TTC549 (cell line): ENCODE results near the gene GRB10.

Experiments used
- FAIRE-seq: peaks from 2 replicates; lab custom pipeline; 2012; peaks lifted over from hg19 to GRCh38; lab: Jason Lieb, UNC

The GRB10 gene

GRCh38 chr7:50782375-50783208 is at the start of gene GRB10:
Gene GRB10, minus strand, starts transcription at chr7:50782896. Its CDS starts 50,574 bp downstream, at chr7:50732322.
- no peak for FAIRE-seq

DNA sequence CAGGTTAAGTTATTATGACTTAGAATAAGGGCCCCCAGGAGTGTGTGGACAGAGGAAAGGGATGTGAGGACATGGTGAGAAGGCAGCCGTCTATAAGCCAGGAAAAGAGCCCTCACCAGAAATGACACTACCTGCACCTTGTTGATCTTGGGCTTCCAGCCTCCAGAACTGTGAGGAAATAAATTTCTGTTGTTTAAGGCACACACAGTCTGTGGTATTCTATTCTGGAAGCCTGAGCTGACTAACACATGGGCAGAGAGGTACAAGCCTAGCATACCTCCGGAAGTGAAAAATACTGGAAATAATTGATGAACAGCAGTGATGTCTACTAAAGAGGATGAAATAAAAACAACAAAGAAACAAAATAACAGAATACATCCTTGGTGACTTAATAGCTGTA is 46.1 kb upstream of the GRB10 start:
- no peak for FAIRE-seq

DNA sequence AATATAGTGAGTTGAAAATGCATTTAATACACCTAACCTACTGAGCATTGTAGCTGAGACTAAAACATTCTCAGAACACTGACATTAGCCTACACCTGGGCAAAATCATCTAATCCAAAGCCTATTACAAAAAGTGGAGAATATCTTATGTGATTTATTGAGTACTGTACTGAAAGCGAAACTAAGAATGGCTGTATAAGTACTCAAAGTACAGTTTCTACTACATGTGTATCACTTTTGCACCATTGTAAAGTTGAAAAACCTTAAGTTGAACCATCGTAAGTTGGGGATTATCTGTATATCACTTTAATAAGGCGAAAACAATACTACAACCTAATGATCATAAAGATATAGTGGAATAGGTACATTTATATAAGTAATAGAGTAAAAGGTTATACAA is 45.4 kb upstream of the GRB10 start:
- FAIRE-seq: no peak

- FAIRE-seq: no peak
Observed at GRCh38 chr7:50827281-50827680, 44.6 kb upstream of the GRB10 start.

DNA sequence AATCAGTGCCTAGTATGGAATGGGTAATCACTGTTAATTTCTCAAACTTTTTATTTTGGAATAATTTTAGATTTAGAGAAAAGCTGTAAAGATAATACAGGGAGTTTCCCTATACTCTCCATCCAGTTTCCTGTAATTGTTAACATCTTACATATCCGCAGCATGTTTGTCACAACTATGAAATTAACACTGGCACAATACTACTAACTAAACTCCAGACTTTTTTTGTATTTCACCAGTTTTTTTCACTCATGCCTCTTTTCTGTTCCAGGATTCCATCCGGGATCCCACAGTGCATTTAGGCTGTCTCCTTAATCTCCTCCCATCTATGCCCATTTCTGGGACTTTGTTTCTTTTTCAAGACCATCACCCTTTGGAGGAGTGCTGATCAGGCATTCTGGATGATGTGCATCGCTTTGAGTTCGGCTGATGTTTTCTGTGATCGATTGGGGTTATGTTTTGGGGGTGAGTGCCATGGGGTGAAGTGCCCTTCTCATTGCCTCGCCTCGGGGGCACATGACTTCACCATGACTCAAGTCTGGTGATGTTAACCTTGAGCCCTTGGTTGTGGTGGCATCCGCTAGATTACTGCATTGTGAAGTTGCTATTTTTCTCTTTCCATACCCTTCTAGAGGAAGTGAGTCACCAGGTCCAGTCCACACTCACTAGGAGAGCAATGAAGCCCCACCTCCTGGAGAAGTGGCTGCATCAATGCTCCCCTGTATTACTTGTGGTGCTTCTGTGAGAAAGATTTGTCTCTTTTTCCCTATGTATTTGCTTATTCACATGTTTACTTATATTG is 43.9 kb upstream of the GRB10 start:
- no peak for FAIRE-seq

DNA sequence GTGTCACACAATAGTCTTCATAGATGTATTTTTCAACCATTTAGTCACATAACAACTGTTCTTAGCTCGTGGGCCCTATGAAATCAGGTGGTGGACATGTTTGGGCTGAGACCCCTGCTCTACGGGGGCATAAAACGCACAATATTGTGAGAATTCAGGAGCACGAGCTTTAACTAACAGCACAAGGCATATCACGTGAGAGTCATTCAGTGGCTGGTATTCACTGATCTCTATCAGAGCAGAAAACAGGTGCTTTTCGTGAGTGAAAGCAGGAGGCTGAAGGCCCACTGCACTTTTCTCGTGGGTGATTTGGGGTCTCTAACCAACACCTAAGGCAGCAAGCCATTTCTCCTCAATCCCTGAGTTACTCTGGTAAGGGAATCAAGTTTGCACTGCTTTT is 42.8 kb upstream of the GRB10 start:
- FAIRE-seq: no peak

DNA sequence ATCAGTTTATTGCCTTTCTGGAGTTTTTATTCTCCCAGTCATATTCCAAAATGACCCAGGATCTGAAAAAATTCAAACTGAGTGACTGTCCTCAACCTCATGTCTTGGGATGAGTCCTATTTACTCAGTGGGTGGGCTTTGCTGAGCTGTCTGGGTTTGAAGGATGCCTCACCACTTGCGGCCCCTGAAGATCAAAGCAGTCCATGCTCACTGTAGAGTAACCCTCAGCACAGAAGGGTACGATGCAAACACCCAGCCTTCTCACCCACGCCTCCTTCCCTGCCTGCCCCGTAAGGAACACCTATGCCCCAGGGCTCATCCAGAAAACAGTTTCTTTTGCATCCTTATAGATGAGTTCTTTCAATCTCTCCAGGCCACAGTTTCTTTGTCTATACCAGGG is 42.2 kb upstream of the GRB10 start:
- no peak for FAIRE-seq

DNA sequence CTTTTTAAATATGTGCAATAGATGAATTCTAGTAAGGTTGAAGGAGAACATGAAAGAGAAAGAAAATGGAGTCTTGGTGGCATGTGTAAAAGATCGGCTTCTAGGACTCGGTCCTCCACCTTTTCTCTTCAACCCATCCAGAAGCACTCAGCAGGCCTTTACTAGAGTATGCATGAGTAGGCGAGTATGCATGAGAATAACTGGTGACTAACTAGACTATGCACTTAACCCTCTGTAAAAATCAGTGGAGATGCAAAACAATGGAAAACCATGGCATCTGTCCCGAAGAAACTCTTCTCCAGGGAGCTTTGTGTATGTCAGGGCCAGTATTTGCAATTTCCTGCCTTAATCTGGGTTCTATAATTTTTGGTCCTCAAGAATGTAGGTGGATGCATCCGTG is 40.0 kb upstream of the GRB10 start:
- no peak for FAIRE-seq

- FAIRE-seq: no peak
Observed at GRCh38 chr7:50822110-50822509, 39.4 kb upstream of the GRB10 start.

GRCh38 chr7:50821457-50822008 is 38.8 kb upstream of the GRB10 start:
- FAIRE-seq: no peak

- no peak for FAIRE-seq
Observed at GRCh38 chr7:50818324-50818723, 35.6 kb upstream of the GRB10 start.

DNA sequence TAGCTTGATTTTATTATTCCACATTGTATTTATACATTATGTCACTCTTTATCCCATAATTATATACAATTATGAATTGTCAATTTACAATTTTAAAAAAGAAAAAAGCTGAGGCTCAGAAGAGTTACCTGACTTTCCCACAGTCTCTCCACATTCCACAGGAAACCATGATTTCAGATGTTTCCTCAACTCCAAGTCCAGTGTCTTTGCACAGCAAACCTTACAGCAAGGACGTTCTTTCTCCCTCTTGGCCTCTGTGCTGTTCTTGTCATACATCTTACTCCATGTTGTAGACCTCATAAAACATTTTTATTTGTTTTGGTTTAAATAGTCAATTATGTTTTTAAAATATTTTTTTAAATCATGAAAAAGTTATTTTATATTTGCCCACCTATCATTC is 34.9 kb upstream of the GRB10 start:
- FAIRE-seq: no peak

DNA sequence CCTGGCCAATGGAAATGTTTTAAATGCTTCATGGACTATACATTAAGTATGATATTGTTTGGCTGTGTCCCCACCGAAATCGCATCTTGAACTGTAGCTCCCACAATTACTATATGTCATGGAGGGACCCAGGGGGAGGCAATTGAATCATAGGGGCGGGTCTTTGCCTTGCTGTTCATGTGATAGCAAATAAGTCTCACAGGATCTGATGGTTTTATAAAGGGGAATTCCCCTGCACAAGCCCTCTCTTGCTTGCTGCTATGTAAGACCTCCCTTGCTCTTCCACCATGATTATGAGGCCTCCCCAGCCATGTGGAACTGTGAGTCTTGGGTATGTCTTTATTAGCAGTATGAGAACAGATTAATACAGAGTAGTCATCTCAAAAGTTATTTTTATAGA is 32.4 kb upstream of the GRB10 start:
- FAIRE-seq: no peak

- FAIRE-seq: no peak
Observed at GRCh38 chr7:50814166-50814565, 31.5 kb upstream of the GRB10 start.

DNA sequence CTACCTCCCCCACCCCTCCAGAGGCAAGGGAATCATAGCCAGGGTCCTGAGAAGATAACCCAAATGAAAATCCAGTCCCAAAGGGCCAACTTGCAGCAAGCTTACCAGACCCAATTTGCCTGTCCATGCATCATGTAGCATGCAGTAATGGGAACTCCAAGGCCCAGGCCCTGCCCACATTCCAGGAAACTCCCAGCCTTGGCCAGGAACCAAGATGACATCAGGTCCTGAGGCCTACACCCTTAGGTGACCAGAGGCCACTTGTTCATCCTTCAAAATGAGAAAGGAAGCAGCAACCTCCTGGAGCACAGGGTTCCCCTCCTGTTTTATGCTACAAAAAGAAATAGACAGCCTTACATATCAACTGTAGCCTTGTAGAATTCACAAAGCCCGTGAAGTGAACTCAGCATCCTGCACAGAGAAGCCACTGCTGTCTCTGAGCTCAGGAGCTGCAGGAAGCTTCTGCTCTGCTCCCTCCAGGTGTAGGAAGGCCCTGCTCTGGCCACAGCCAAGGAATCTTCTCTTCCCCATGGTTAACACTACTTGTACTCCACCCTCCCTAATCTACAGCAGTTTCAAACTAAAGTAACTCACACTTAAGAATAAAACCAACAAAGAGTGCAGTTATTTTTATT is 30.3 kb upstream of the GRB10 start:
- FAIRE-seq: no peak

DNA sequence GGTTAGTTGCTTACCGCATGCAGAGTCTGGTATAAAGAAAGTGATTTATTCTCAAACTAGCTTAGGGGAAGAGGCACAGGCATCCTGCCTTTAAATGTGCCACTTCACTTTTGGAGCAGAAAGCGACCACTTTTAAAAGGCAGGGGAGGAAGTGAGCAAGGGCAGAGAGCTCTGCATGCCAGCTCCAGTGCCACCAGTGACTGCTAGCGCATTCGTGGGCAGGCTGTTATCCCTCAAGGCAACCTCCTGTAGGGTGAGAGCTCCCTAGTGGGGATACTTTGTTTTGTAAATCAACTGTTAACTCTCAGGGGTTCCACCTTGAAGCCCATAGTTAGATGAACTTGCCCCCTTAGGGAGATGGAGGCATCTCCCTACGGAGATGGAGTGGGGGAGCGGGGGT is 29.4 kb upstream of the GRB10 start:
- no peak for FAIRE-seq

DNA sequence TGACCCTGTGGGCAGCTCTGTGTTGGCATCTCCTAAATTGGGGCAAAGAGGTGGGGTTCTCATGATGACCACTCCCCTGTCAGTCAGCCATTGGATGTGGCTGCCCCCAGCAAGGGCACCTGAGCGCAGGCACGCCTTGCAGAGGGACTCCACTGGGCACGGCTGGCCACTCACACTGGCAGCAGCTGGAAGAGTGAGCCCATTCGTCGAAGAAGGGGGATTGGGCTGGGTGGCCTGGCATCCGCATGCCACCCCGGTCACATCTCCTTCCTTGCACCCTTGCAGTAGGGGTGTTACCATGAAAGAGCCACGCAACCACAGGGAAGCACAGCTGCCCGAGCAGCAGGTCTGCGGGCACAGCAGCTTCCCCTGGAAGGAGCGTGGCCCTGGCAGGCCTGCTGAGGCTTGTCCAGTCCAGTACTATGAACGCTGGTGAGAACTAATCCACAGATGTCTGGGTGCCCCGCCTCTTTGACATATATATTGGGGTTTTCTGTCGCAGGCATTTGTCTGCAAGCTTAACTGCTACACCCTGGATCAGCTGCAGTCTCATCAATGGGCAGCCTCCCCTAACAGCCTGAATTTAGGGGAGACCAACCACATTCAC is 25.7 kb upstream of the GRB10 start:
- FAIRE-seq: no peak

DNA sequence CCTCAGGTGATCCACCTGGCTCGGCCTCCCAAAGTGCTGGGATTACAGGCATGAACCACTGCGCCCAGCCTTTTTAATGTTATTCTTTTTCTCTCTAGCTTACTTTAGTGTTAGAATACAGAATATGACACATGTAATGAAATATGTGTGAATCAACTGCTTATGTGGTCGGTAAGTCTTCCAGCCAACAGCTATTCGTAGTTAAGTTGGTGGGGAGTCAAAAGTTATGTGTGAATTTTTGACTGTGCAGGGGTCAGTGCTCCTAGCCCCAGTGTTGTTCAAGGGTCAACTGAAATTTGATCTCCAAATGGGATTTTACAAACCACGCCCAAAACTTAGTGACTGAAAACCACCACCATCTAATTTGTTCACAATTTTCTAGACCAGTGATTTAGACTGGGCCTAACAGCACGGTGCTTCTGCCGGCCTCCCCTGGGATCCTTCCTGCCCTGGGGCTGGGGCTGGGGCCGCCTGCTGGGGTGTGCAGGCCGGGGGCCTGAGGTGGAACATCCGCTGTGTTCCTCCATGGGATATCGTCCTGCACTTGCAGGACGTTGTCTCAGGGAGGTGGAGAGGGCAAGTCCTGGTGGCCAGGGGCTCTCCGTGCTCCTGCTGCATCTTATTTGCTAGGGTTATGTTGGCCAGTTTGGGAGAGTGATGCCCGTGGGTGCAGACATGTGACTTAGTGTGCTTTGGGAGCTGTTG is 24.5 kb upstream of the GRB10 start:
- FAIRE-seq: no peak

DNA sequence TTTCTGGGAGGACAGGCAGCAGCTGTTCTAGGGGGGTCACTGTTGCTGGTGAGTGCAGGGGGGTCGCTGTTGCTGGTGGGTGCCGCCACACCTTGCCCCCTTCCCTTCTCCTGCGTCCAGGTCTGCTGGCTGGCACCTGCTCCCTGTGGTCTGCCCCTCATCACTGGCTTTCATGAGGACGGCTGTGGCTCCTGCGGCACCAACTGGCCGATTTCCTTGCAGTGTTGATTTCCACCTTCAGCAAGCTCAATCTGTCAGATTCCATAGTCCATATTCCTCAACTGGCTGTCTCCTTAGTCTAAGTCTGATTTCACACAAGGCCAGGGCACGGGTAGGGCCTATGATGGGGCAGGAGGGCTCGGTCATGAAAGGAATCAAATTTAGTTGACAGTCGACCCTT is 23.4 kb upstream of the GRB10 start:
- no peak for FAIRE-seq

DNA sequence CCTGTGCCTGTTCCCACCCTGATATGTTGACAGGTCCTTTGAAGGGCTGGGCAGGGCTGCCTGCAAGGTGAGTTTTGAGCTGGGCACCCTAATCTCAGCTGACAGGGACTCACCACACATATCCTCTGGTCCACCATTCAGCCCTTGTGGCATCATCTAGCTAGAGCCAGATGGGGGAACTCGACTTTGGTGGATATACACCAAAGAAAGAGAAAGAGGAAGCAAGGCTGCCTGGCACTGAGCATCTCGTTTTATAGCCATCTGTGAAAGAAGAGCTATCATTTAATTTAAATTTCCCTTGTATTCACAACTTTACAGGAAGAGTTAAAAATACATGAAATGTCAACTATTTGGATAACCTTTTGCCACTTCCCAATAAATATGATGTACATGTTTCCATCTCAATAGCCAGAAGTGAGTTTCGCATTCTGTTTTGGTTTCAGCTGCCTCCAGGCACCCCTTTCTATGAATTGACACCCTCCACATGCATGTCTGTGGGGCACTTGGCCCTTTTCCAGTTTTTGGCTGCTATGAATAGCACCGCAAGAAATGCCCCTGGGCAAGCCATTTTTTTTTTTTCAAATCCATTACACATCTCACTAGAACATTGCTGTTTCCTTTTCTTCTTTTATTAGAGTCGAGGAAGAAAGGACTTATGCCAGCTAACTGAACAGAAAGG is 22.9 kb upstream of the GRB10 start:
- no peak for FAIRE-seq
